ENCODE results near the gene IQSEC3.
"Not testable (repeated sequence)": the region's sequence is repeated elsewhere in the genome, so short reads cannot be mapped to it uniquely, and the experiment has no call there.

DNA sequence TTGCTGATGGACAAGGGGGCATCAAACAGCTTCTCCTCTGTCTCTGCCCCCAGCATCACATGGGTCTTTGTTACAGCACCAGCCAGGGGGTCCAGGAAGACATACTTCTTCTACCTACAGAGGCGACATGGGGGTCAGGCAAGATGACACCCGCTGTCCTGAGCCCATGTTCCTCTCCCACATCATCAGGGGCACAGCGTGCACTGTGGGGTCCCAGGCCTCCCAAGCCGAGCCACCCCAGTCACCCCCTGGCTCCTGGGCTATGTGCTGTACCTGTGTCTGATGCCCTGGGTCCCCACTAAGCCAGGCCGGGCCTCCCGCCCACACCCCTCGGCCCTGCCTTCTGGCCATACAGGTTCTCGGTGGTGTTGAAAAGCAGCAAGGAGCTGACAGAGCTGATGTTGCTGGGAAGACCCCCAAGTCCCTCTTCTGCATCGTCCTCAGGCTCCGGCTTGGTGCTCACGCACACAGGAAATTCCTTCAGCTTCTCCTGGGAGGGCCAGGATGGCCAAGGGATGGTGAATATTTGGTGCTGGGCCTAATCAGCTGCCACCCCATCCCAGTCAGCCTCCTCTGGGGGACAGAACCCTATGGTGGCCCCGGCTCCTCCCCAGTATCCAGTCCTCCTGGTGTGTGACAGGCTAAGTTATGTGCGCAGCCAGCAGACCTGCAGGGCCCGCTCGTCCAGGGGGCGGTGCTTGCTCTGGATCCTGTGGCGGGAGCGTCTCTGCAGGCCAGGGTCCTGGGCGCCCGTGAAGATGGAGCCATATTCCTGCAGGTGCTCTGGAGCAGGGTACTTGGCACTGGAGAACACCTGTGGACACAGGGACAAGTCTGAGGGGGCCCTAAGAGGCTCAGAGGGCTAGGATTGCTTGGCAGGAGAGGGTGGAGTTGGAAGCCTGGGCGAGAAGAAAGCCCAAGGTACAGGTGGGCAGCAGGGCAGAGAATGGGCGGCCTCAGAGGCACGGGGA is 48.9 kb upstream of the IQSEC3 start:
- TF ChIP-seq, protein P1, sequence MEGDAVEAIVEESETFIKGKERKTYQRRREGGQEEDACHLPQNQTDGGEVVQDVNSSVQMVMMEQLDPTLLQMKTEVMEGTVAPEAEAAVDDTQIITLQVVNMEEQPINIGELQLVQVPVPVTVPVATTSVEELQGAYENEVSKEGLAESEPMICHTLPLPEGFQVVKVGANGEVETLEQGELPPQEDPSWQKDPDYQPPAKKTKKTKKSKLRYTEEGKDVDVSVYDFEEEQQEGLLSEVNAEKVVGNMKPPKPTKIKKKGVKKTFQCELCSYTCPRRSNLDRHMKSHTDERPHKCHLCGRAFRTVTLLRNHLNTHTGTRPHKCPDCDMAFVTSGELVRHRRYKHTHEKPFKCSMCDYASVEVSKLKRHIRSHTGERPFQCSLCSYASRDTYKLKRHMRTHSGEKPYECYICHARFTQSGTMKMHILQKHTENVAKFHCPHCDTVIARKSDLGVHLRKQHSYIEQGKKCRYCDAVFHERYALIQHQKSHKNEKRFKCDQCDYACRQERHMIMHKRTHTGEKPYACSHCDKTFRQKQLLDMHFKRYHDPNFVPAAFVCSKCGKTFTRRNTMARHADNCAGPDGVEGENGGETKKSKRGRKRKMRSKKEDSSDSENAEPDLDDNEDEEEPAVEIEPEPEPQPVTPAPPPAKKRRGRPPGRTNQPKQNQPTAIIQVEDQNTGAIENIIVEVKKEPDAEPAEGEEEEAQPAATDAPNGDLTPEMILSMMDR (IDR thresholded peaks at IDR 0.05; ENCODE audit: low read length) = not testable (repeated sequence)
- TF ChIP-seq EZH2 (optimal IDR thresholded peaks at IDR 0.05; ENCODE audit: low read depth, low read length) = not testable (repeated sequence)
